ENCODE measurements around the gene CLK2. TPM values are rescaled to one million over a fixed set of nuclear protein-coding genes. Genes with fewer than 3 reads are reported as not detected.

Gene CLK2
- polyA plus RNA-seq, 1 donor (not counting 4 experiments of a cell fraction or from before 2014, with no cell fraction given), result 45.3 TPM

DNA sequence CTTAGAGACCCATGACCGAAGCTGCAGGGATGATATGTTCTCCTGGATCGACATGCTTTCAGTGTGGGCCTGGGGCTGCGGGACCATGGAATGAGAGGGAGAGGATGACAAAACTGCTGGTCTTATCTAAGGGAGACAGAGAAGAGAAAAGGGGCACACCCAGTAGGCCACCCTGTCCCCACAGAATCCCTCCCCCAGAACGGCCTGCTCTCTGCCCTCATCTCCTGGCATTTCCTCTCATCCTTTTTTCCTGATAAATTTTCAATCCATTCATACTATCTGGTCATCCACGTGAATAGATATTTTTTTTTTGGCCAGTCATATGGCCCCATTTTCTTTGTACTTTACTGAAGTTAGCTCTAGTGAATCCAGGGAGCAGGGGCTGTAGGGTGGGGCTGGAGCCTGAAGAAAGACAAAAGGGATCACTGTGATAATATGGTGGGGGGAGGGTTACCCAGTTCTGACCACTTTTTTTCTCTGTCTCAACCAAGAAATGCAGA is 28.1 kb upstream of the CLK2 start, which contains the start of gene PKLR:
PKLR (minus strand) TSS at position 97 of the 500 bp plus-strand sequence; CDS start at position 54, 43 bp downstream.
- no peak for FAIRE-seq
- no peak for DNase-seq (ENCODE audit: low read depth, low spot score)
- Histone ChIP-seq H3K9me3 (ENCODE audit: control insufficient read depth, low read depth, low read length) (no peaks in the 10 kb centered on the region), H3K27ac (ENCODE audit: control insufficient read depth, insufficient read depth, low read length) (no peak within 1 kb of the TSS), H3K4me2 (ENCODE audit: control insufficient read depth, extremely low read depth, insufficient read depth, low read depth, low read length) (no peak within 1 kb of the TSS), H3K4me3 (ENCODE audit: control insufficient read depth in 2 of 3, extremely low read depth in 1 of 3, insufficient read depth in 2 of 3, low read depth in 1 of 3, low read length in 3 of 3) (no peak within 1 kb of the TSS), H3K27me3 (ENCODE audit: control insufficient read depth, extremely low read depth, insufficient read depth, low read length) (no peaks in the 10 kb centered on the region), H2AFZ (ENCODE audit: control insufficient read depth, low read length) (no peak within 1 kb of the TSS), H3K9ac (ENCODE audit: control insufficient read depth, extremely low read depth, insufficient read depth, low read length) (no peak within 1 kb of the TSS), H3K9me1 (ENCODE audit: control insufficient read depth, extremely low read depth, insufficient read depth, low read length) (no peaks in the 10 kb centered on the region), H4K20me1 (ENCODE audit: control insufficient read depth, extremely low read depth, insufficient read depth, low read length) (no peaks in the 10 kb centered on the region), H3K36me3 (ENCODE audit: control insufficient read depth in 2 of 2, extremely low read depth in 1 of 2, insufficient read depth in 2 of 2, low read length in 2 of 2) (no peaks in the 10 kb centered on the region), H3K4me1 (ENCODE audit: control insufficient read depth, extremely low read depth, insufficient read depth, low read length) (peaks cover 11% of the 10 kb centered on the region), H3K79me2 (ENCODE audit: control insufficient read depth, insufficient read depth, low read length) (no peaks in the 10 kb centered on the region)
- TF ChIP-seq, protein P1, sequence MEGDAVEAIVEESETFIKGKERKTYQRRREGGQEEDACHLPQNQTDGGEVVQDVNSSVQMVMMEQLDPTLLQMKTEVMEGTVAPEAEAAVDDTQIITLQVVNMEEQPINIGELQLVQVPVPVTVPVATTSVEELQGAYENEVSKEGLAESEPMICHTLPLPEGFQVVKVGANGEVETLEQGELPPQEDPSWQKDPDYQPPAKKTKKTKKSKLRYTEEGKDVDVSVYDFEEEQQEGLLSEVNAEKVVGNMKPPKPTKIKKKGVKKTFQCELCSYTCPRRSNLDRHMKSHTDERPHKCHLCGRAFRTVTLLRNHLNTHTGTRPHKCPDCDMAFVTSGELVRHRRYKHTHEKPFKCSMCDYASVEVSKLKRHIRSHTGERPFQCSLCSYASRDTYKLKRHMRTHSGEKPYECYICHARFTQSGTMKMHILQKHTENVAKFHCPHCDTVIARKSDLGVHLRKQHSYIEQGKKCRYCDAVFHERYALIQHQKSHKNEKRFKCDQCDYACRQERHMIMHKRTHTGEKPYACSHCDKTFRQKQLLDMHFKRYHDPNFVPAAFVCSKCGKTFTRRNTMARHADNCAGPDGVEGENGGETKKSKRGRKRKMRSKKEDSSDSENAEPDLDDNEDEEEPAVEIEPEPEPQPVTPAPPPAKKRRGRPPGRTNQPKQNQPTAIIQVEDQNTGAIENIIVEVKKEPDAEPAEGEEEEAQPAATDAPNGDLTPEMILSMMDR (optimal IDR thresholded peaks at IDR 0.05 in 1 of 3, IDR thresholded peaks at IDR 0.05 in 1 of 3, conservative IDR thresholded peaks at IDR 0.05 in 1 of 3; ENCODE audit: extremely low read depth in 1 of 3, insufficient read depth in 2 of 3, low read length in 3 of 3), result no peak
- no peak for TF ChIP-seq EZH2 (IDR thresholded peaks at IDR 0.05; ENCODE audit: low read length)
- dilution Hi-C loops (cut with MboI; ENCODE audit: extremely low pct_ligation_motif_present, low sequenced_read_pairs), result no loop called here

DNA sequence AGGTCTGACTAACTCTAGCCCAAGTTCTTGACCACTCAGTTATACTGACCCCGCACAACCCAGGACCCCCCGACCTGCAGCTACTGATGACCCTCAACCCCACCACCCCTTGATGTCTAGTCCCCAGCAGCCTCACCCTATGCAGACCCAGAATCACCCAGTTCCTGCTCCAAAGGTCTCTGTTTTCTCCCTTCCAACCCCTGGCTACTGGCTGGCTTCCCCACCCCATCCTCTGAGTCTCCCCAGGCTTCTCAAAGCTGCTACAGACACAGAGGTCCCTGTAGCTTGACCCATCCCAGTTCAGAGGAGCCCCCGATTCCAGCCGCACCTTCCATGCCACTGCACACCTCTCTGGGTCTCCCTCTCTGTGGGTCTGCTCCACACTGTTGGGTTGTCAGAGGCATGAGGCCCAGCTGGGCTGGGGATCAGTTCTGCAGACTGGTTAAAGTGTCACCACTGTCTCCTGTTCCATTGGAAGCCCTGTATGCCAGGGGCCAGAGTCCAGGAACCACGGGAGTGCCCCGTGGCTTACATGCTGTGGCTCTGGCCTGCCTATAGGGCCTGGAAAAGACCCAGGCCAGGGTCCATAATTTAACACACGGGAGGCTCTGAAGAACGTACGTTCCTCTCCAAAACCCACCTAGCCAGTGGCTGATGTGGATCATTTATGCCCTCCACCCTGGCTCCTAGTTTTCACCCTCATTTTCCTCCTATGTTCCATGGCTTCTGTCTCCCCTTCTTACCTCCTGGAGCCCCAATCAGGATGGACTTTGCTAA is 27.4 kb upstream of the CLK2 start:
- H3K4me2 ChIP-seq (ENCODE audit: control insufficient read depth, extremely low read depth, insufficient read depth, low read depth, low read length), result no peak overlapping the region
- no peak overlapping the region for H3K27ac ChIP-seq (ENCODE audit: control insufficient read depth, insufficient read depth, low read length)
- H3K79me2 ChIP-seq (ENCODE audit: control insufficient read depth, insufficient read depth, low read length), result no peaks in the 10 kb centered on the region
- peaks cover 7% of the 10 kb centered on the region for H3K4me1 ChIP-seq (ENCODE audit: control insufficient read depth, extremely low read depth, insufficient read depth, low read length)
- no peaks in the 10 kb centered on the region for H4K20me1 ChIP-seq (ENCODE audit: control insufficient read depth, extremely low read depth, insufficient read depth, low read length)
- no peak for FAIRE-seq
- TF ChIP-seq, protein P1 (optimal IDR thresholded peaks at IDR 0.05 in 1 of 3, IDR thresholded peaks at IDR 0.05 in 1 of 3, conservative IDR thresholded peaks at IDR 0.05 in 1 of 3; ENCODE audit: extremely low read depth in 1 of 3, insufficient read depth in 2 of 3, low read length in 3 of 3), result no peak
- no peak for TF ChIP-seq EZH2 (IDR thresholded peaks at IDR 0.05; ENCODE audit: low read length)
- no peak for DNase-seq (ENCODE audit: low read depth, low spot score)
- H3K9ac ChIP-seq (ENCODE audit: control insufficient read depth, extremely low read depth, insufficient read depth, low read length), result no peak overlapping the region
- H3K9me3 ChIP-seq (ENCODE audit: control insufficient read depth, low read depth, low read length), result no peaks in the 10 kb centered on the region
- no peaks in the 10 kb centered on the region for H3K9me1 ChIP-seq (ENCODE audit: control insufficient read depth, extremely low read depth, insufficient read depth, low read length)
- peaks cover 4% of the 10 kb centered on the region for H3K27me3 ChIP-seq (ENCODE audit: control insufficient read depth, extremely low read depth, insufficient read depth, low read length)
- dilution Hi-C loops (cut with MboI; ENCODE audit: extremely low pct_ligation_motif_present, low sequenced_read_pairs), result no loop called here
- no peaks in the 10 kb centered on the region for H3K36me3 ChIP-seq (ENCODE audit: control insufficient read depth in 2 of 2, extremely low read depth in 1 of 2, insufficient read depth in 2 of 2, low read length in 2 of 2)
- no peak overlapping the region for H2AFZ ChIP-seq (ENCODE audit: control insufficient read depth, low read length)
- no peak overlapping the region for H3K4me3 ChIP-seq (ENCODE audit: control insufficient read depth in 2 of 3, extremely low read depth in 1 of 3, insufficient read depth in 2 of 3, low read depth in 1 of 3, low read length in 3 of 3)
